GM12878 (cell line): ENCODE measurements around the gene KCNB1.

Source experiments
- BACH1 ChIP-seq: fragments of 450-650 bp; IDR thresholded peaks from 2 replicates; pipeline ENCODE4 v1.6.1; 2017; ENCODE audit warnings: mild to moderate bottlenecking, borderline replicate concordance
- BMI1 ChIP-seq: fragments of 450-650 bp; IDR thresholded peaks from 2 replicates; pipeline ENCODE4 v1.6.1; 2016; ENCODE audit warnings: mild to moderate bottlenecking, moderate library complexity, borderline replicate concordance
- CTCF ChIP-seq, 3 experiments: IDR thresholded peaks in 2 of 3; conservative IDR thresholded peaks in 1 of 3; 2 replicates each; pipeline ENCODE4 v1.5.1; 2011; ENCODE audit warnings: low read depth in 3 of 3, low read length in 3 of 3, mild to moderate bottlenecking in 3 of 3, control low read depth in 2 of 3, moderate library complexity in 2 of 3, inconsistent platforms in 1 of 3, mixed read lengths in 1 of 3; ENCODE audit not compliant: control insufficient read depth in 2 of 3, insufficient read depth in 1 of 3; ENCODE audit errors: extremely low read depth in 1 of 3
- EP300 ChIP-seq, 2 experiments: fragments of 150-350 bp in 1 of 2; IDR thresholded peaks; 2 replicates each; pipeline ENCODE4 v1.6.1; 2011 to 2012; ENCODE audit warnings: low read depth in 2 of 2, low read length in 2 of 2, borderline replicate concordance in 1 of 2, improper control_type of control experiment in 1 of 2, inconsistent platforms in 1 of 2; ENCODE audit not compliant: control insufficient read depth in 1 of 2
- EZH2 ChIP-seq: IDR thresholded peaks from 2 replicates; pipeline ENCODE4 v1.6.1; 2012; ENCODE audit warnings: low read depth, mild to moderate bottlenecking, control low read depth, inconsistent platforms, low read length, borderline replicate concordance; ENCODE audit not compliant: control insufficient read depth
- HDAC6 ChIP-seq: fragments of 200-600 bp; sonication (generic); IDR thresholded peaks from one replicate; pipeline ENCODE4 v1.8.0; 2017; ENCODE audit warnings: antibody characterized with exemption; ENCODE audit not compliant: unreplicated experiment
- JUND ChIP-seq: IDR thresholded peaks from 2 replicates; pipeline ENCODE4 v1.6.1; 2012; ENCODE audit warnings: low read depth, mild to moderate bottlenecking, low read length, improper control_type of control experiment, moderate library complexity
- POLR2AphosphoS5 ChIP-seq: IDR thresholded peaks from 2 replicates; pipeline ENCODE4 v1.6.1; 2011; ENCODE audit warnings: mild to moderate bottlenecking, low read length, inconsistent platforms
- ZZZ3 ChIP-seq: IDR thresholded peaks from 2 replicates; pipeline ENCODE4 v1.6.1; 2011; ENCODE audit warnings: low read depth; ENCODE audit not compliant: control insufficient read depth, insufficient read length

GRCh38 chr20:49433333-49433732 is 49.1 kb downstream of the KCNB1 start:
- no peak for TF ChIP-seq JUND
- no peak for TF ChIP-seq CTCF (IDR thresholded peaks at IDR 0.05 in 2 of 3, conservative IDR thresholded peaks at IDR 0.05 in 1 of 3; ENCODE audit: control insufficient read depth in 2 of 3, extremely low read depth in 1 of 3, insufficient read depth in 1 of 3, low read depth in 3 of 3, low read length in 3 of 3)
- TF ChIP-seq EZH2: no peak
- no peak for TF ChIP-seq BMI1
- no peak for TF ChIP-seq EP300 (IDR thresholded peaks at IDR 0.05; ENCODE audit: borderline replicate concordance in 1 of 2, control insufficient read depth in 1 of 2, low read depth in 2 of 2, low read length in 2 of 2)
- TF ChIP-seq ZZZ3: no peak
- no peak for TF ChIP-seq BACH1
- TF ChIP-seq POLR2AphosphoS5: no peak
- TF ChIP-seq HDAC6: no peak
